ENCODE measurements around the gene CYP24A1.

Gene CYP24A1

GRCh38 chr20:54163402-54163801, 10.4 kb downstream of the CYP24A1 start:
- no peak for TF ChIP-seq CTCF (IDR thresholded peaks at IDR 0.05; ENCODE audit: low read depth, low read length)
- DNase-seq (ENCODE audit: low read depth in 2 of 2): no peak
- H3K4me3 ChIP-seq (replicated peaks in 1 of 2; ENCODE audit: low read depth in 2 of 2, low read length in 2 of 2): no peak overlapping the region

- no peak for TF ChIP-seq CTCF (IDR thresholded peaks at IDR 0.05; ENCODE audit: low read depth, low read length)
- DNase-seq (ENCODE audit: low read depth in 2 of 2): no peak
- H3K4me3 ChIP-seq (replicated peaks in 1 of 2; ENCODE audit: low read depth in 2 of 2, low read length in 2 of 2): no peak overlapping the region
These were observed 11.3 kb downstream of the CYP24A1 start for GRCh38 chr20:54162378-54163009.

- TF ChIP-seq CTCF (IDR thresholded peaks at IDR 0.05; ENCODE audit: low read depth, low read length): no peak
- no peak overlapping the region for H3K4me3 ChIP-seq (replicated peaks in 1 of 2; ENCODE audit: low read depth in 2 of 2, low read length in 2 of 2)
- DNase-seq (ENCODE audit: low read depth in 2 of 2): no peak
These were observed 12.0 kb downstream of the CYP24A1 start for GRCh38 chr20:54161821-54162149.

GRCh38 chr20:54161008-54161820, 12.6 kb downstream of the CYP24A1 start:
- no peak for TF ChIP-seq CTCF (IDR thresholded peaks at IDR 0.05; ENCODE audit: low read depth, low read length)
- H3K4me3 ChIP-seq (replicated peaks in 1 of 2; ENCODE audit: low read depth in 2 of 2, low read length in 2 of 2): no peak overlapping the region
- DNase-seq (ENCODE audit: low read depth in 2 of 2): no peak

- DNase-seq (ENCODE audit: low read depth in 2 of 2): no peak
- no peak for TF ChIP-seq CTCF (IDR thresholded peaks at IDR 0.05; ENCODE audit: low read depth, low read length)
These were observed 13.4 kb downstream of the CYP24A1 start for GRCh38 chr20:54160065-54161007.

GRCh38 chr20:54158856-54159418, 14.8 kb downstream of the CYP24A1 start:
- TF ChIP-seq CTCF (IDR thresholded peaks at IDR 0.05; ENCODE audit: low read depth, low read length): no peak
- DNase-seq (ENCODE audit: low read depth in 2 of 2): no peak
- H3K4me3 ChIP-seq (replicated peaks in 1 of 2; ENCODE audit: low read depth in 2 of 2, low read length in 2 of 2): no peak overlapping the region

More at GRCh38 chr20:54160065-54161007, 13.4 kb downstream of the CYP24A1 start:
- H3K4me3 ChIP-seq (replicated peaks in 1 of 2; ENCODE audit: low read depth in 2 of 2, low read length in 2 of 2): no peak overlapping the region
